Measurements from ENCODE around the gene LRRK1.

LRRK1 gene

GRCh38 chr15:101010781-101011180 lies 91.6 kb downstream of the LRRK1 start:
- DNase-seq: no peak

DNA sequence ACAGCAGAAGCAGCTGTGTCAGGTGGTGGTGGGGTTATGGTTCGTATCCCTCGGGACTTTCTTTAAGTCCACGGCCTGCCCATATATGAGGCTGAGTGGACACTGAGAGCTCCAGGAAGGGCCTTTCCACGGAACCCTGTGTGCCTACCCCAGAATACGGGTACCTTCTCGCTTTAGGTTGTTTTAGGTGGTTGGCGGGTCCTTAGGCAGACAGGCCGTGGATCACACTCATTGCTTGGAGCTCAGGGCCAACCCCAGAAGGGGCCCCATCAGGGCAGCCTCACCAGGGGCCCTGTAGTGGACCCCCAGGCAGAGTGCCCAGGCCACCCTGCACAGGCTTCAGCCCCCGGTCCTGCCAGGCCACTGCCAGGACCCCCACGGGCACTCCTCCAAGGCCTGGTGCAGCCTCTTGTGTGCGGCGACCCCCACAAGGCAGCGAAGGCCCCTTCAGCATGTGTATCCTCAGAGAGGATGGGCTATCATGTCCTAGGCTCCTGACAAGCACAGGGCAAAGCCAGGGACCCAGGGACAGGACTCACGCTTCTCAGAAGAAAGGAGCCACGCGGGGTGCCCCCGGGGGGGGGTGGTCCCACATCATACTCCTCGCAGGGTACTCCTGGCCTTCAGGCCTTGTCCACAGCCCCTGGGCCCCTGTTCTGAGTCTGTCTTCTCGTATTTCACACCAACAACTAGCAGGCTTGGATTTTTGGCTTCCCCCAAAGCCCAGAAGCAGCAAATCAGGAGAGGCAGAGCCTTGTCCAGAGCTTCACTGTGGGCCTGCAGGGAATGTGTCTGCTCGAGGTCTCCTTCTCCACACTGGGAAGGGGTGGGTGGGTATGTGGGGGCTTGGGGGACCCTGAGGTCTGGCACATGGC lies 93.4 kb downstream of the LRRK1 start:
- DNase-seq: no peak

DNA sequence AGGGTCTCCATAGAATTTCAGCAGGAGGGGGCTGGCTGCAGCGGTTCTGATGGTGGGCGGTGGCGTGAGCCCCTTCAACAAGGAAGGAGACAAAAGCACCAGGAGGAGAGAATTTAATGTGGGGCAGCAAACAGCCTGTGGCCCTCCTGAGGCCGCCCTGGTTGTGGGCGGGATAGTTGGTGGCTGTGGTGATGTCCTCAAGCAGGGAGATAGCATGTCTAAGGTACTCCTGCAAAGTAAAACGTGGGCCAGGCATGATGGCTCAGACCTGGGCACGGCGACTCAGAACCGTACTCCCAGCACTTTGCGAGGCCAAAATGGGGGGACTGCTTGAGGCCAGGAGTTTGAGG lies 94.0 kb downstream of the LRRK1 start:
- no peak for DNase-seq

- no peak for DNase-seq
Observed at GRCh38 chr15:101013769-101014675, 94.9 kb downstream of the LRRK1 start.

DNA sequence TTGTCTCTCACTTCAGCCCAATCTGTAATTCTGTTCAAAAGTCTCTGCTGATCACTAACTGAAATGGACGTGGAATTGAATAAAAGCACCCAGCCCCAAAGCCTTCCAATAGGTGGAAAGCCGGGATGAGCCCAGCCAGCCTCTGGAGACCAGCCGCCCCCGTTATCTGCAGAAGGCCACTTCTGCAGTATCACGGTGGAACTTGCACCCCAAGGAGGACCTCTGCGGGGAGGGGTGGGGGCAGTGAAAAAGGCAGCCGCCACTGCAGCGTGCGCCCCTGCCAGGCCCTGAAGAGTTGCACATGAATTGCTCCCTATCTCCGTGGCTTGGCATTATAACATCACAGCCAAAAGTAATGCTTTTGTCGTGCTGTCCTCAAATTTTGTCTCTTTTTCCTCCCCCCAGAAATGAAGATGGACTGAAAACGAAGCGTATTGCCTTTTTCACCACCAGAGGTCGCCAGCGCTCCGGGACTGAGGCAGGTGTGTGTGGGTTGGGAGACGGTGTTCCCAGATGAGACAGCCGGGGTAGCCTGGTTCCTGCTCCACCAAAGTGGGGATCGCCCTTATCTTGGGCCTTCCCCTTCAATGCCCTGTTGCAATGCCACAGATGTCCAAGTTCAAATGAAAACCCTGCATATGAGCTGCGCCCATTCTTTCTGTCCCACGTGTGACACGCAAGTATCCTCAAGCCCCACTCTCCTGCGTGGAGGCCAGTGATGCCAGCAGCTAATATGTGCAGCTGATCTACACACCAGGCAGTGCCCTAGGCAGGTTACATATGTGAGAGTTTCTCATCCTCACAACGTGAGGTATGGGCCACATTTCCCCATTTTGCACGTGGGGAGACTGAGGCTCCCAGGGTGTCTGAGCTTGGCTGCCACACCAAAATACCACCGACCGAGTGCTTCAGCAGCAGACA lies 96.0 kb downstream of the LRRK1 start:
- DNase-seq: peak; percentile 41 to 59

GRCh38 chr15:101016581-101016980 lies 97.4 kb downstream of the LRRK1 start:
- no peak for DNase-seq

- DNase-seq: no peak
Observed at GRCh38 chr15:101017093-101017754, 98.1 kb downstream of the LRRK1 start.

DNA sequence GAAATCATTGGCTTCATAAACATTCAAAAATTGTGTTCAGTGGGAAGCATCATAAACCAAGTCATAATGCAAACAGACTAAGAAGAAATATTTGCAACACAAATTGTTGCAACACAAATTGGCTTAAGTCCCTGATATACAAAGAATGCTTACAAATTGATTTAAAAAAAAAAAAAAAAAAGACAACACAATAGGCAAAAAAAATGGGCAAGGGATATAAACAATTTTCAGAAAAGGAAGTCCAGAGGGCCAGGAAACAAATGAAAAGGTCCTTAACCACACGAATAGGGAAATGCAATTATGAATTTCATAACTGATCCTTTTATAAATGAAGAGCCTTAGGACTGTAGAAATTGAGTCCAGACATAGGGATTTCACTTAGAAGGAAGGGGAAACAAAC lies 98.9 kb downstream of the LRRK1 start:
- DNase-seq: no peak

DNA sequence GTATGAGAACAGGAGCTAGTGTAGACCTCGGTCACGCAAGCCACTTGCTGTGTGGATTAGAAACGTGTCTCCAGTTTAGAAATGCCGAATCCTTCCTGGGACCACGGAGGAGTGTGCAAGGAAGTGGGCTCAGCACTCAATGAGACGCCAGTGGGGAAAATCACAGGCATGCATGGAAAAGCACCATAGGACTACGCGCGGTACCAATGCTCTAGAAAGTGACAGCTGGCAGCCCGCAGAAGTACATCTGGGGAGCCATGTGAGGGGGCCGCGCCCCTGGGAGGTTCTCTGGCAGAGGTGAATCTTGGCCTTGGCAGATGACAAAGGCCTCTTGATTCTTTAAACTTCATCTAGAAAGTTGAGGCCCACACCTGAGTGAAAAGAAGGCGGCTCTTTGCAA lies 99.3 kb downstream of the LRRK1 start:
- no peak for DNase-seq

- DNase-seq: no peak
Observed at GRCh38 chr15:101019366-101019896, 100.3 kb downstream of the LRRK1 start.

- DNase-seq: no peak
Observed at GRCh38 chr15:101020451-101020850, 101.3 kb downstream of the LRRK1 start.

DNA sequence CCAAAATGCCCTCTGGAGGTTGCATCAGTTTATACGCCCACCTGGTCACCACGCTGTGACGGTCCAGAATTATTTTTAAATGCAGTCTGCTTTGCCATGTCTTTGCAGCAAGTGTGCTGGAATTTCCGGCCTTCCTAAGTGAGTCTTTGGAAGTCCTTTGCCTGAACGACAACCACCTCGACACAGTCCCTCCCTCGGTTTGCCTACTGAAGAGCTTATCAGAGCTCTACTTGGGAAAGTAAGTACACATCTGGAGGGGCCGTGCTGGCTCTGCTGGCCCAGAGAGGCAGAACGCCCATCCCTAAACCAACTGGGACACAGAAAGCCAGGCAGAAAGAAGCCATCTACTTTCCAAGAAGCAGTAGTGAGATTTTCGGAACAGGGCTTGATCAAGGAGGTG lies 101.8 kb downstream of the LRRK1 start:
- DNase-seq: no peak

GRCh38 chr15:101022306-101022705 lies 103.1 kb downstream of the LRRK1 start:
- DNase-seq: no peak

DNA sequence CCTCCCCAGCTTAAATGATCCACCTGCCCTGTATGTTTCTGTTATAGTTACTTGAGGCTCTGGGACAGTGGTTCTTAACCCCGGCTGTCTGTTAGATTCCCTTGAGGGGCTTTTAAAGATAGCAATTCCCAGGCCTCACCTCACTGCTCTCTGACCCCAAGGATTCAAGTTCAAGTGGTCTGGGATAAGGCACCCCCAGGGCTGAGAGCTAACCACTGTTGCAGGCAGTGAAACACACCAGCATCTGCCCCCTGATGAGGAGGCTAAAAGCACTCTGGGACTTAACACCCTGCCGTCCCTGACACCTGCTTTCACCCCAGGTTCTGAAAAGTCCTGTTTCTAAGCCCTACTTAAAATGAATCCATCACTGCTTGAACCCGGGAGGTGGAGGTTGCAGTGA lies 103.7 kb downstream of the LRRK1 start:
- no peak for DNase-seq

DNA sequence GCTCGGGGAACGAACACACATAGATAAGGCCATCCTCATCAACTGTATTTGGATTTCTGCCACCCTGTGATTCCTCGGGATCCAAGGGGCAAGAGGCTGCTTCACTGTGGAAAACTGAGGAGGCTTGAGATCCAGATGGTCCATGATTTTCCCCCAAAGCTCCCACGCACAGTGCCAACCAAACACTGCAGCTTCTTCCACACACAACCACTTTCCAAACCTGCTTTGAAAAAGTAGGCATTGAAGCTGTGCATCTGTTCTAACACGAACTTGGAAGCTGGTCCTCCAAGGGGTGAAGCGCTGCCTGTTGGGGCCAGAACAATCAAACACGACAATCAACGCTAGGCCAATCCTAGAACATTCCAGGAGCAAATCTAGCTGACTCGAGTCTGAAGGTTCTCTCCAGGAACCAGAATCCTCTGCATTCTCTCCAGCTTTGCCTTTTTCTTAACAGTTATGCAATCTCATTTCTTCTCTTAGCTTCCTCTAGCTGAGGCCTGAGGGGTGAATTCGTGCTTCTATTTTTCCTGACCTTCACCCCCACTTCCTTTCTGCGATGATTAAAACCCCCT lies 104.4 kb downstream of the LRRK1 start:
- DNase-seq: peak in 1 of 2 donors; percentile 33

GRCh38 chr15:101024073-101024695 lies 105.0 kb downstream of the LRRK1 start:
- no peak for DNase-seq

GRCh38 chr15:101024706-101025500 lies 105.7 kb downstream of the LRRK1 start:
- no peak for DNase-seq

- DNase-seq: no peak
Observed at GRCh38 chr15:101025501-101025885, 106.3 kb downstream of the LRRK1 start.

GRCh38 chr15:101025896-101026631 lies 106.9 kb downstream of the LRRK1 start:
- DNase-seq: no peak
